ENCODE measurements around the gene CHAT.

CHAT gene

GRCh38 chr10:49627644-49628247 is 13.9 kb downstream of the CHAT start:
- TF ChIP-seq EZH2 (optimal IDR thresholded peaks at IDR 0.05; ENCODE audit: low read depth, low read length) (no peak), EZH2phosphoT487 (IDR thresholded peaks at IDR 0.05; ENCODE audit: low read length) (no peak)
- TF ChIP-seq, protein P1, sequence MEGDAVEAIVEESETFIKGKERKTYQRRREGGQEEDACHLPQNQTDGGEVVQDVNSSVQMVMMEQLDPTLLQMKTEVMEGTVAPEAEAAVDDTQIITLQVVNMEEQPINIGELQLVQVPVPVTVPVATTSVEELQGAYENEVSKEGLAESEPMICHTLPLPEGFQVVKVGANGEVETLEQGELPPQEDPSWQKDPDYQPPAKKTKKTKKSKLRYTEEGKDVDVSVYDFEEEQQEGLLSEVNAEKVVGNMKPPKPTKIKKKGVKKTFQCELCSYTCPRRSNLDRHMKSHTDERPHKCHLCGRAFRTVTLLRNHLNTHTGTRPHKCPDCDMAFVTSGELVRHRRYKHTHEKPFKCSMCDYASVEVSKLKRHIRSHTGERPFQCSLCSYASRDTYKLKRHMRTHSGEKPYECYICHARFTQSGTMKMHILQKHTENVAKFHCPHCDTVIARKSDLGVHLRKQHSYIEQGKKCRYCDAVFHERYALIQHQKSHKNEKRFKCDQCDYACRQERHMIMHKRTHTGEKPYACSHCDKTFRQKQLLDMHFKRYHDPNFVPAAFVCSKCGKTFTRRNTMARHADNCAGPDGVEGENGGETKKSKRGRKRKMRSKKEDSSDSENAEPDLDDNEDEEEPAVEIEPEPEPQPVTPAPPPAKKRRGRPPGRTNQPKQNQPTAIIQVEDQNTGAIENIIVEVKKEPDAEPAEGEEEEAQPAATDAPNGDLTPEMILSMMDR (IDR thresholded peaks at IDR 0.05; ENCODE audit: low read length) = no peak
- Histone ChIP-seq H3K27ac (ENCODE audit: low read length) (no peak overlapping the region), H2AFZ (ENCODE audit: low read length) (no peak overlapping the region), H3K27me3 (replicated peaks; ENCODE audit: insufficient read depth, low read length) (no peaks in the 10 kb centered on the region), H3K36me3 (replicated peaks; ENCODE audit: insufficient read depth, low read length) (no peaks in the 10 kb centered on the region), H3K4me1 (ENCODE audit: low read length) (no peaks in the 10 kb centered on the region), H3K9me2 (replicated peaks; ENCODE audit: insufficient read depth, low read length) (no peaks in the 10 kb centered on the region), H3K4me3 (ENCODE audit: low read length) (no peak overlapping the region), H3K79me2 (ENCODE audit: low read length) (no peaks in the 10 kb centered on the region), H3F3A (ENCODE audit: insufficient read depth, low read length) (no peaks in the 10 kb centered on the region), H3K4me2 (ENCODE audit: low read depth, low read length) (no peak overlapping the region), H4K20me1 (ENCODE audit: insufficient read depth, low read length) (no peaks in the 10 kb centered on the region), H3K9ac (ENCODE audit: low read length) (no peak overlapping the region), H3K9me3 (replicated peaks; ENCODE audit: insufficient read depth, low read length) (no peaks in the 10 kb centered on the region)
- DNase-seq = no peak

DNA sequence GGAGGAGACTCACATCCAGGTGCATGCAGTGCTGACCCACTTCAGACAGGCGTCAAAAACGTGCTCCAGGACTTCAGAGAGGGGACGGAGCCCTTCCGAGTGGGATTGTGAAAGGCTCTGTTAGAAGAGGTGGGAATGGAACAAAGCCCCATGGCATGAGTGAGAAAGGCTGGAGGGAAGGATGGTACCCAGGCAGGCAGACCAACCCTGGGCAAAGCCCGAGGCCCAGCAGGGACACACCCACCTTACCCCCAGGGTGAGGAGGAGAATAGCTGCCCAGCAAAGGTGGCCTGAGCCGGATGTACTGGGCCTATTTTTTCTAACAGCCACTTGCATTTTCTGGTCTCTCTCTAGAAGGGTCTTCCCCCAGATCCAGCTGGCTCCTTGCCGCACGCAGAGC is 14.8 kb downstream of the CHAT start:
- Histone ChIP-seq H3K9me3 (replicated peaks; ENCODE audit: insufficient read depth, low read length) (no peaks in the 10 kb centered on the region), H3K36me3 (replicated peaks; ENCODE audit: insufficient read depth, low read length) (no peaks in the 10 kb centered on the region), H3F3A (ENCODE audit: insufficient read depth, low read length) (no peaks in the 10 kb centered on the region), H3K9ac (ENCODE audit: low read length) (no peak overlapping the region), H3K4me3 (ENCODE audit: low read length) (no peak overlapping the region), H3K79me2 (ENCODE audit: low read length) (no peaks in the 10 kb centered on the region), H2AFZ (ENCODE audit: low read length) (no peak overlapping the region), H4K20me1 (ENCODE audit: insufficient read depth, low read length) (no peaks in the 10 kb centered on the region), H3K27ac (ENCODE audit: low read length) (no peak overlapping the region), H3K4me2 (ENCODE audit: low read depth, low read length) (no peak overlapping the region), H3K4me1 (ENCODE audit: low read length) (no peaks in the 10 kb centered on the region), H3K27me3 (replicated peaks; ENCODE audit: insufficient read depth, low read length) (no peaks in the 10 kb centered on the region), H3K9me2 (replicated peaks; ENCODE audit: insufficient read depth, low read length) (no peaks in the 10 kb centered on the region)
- DNase-seq = no peak
- TF ChIP-seq, protein P1 (IDR thresholded peaks at IDR 0.05; ENCODE audit: low read length) = no peak
- TF ChIP-seq EZH2phosphoT487 (IDR thresholded peaks at IDR 0.05; ENCODE audit: low read length) (no peak), EZH2 (optimal IDR thresholded peaks at IDR 0.05; ENCODE audit: low read depth, low read length) (no peak)

GRCh38 chr10:49629431-49629881 is 15.6 kb downstream of the CHAT start:
- no peak overlapping the region for H3K4me2 ChIP-seq (ENCODE audit: low read depth, low read length)
- H3K9me3 ChIP-seq (replicated peaks; ENCODE audit: insufficient read depth, low read length) = no peaks in the 10 kb centered on the region
- H3K27ac ChIP-seq (ENCODE audit: low read length) = no peak overlapping the region
- no peaks in the 10 kb centered on the region for H3K9me2 ChIP-seq (replicated peaks; ENCODE audit: insufficient read depth, low read length)
- no peak for TF ChIP-seq EZH2 (optimal IDR thresholded peaks at IDR 0.05; ENCODE audit: low read depth, low read length)
- no peaks in the 10 kb centered on the region for H3K27me3 ChIP-seq (replicated peaks; ENCODE audit: insufficient read depth, low read length)
- no peaks in the 10 kb centered on the region for H3K36me3 ChIP-seq (replicated peaks; ENCODE audit: insufficient read depth, low read length)
- no peaks in the 10 kb centered on the region for H3F3A ChIP-seq (ENCODE audit: insufficient read depth, low read length)
- no peaks in the 10 kb centered on the region for H4K20me1 ChIP-seq (ENCODE audit: insufficient read depth, low read length)
- no peak overlapping the region for H3K9ac ChIP-seq (ENCODE audit: low read length)
- H3K4me1 ChIP-seq (ENCODE audit: low read length) = no peaks in the 10 kb centered on the region
- DNase-seq = no peak
- no peak overlapping the region for H2AFZ ChIP-seq (ENCODE audit: low read length)
- no peak overlapping the region for H3K4me3 ChIP-seq (ENCODE audit: low read length)
- no peaks in the 10 kb centered on the region for H3K79me2 ChIP-seq (ENCODE audit: low read length)

DNA sequence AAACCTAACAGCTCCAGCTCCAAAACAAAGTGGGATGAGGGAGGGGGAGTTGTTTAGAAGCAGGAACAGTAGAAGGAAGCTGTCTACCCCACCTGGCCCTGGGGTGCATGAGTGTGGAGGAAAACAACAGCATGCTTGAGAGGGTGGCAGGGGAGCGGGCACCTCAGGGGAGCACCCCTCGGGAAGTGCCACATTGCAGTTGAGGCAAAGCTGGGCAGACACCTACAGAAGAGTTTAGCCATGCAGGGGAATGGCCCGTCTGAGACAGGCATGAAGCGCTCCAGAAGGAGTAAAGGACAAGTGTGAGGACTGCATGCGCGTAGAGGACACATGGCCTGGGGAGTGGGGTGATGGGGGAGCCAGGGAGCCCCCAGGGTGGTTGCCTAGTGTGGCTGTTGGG is 18.1 kb downstream of the CHAT start:
- no peak overlapping the region for H3K4me2 ChIP-seq (ENCODE audit: low read depth, low read length)
- no peak overlapping the region for H3K27ac ChIP-seq (ENCODE audit: low read length)
- no peaks in the 10 kb centered on the region for H4K20me1 ChIP-seq (ENCODE audit: insufficient read depth, low read length)
- H3K4me3 ChIP-seq (ENCODE audit: low read length) = no peak overlapping the region
- no peaks in the 10 kb centered on the region for H3F3A ChIP-seq (ENCODE audit: insufficient read depth, low read length)
- H3K9me2 ChIP-seq (replicated peaks; ENCODE audit: insufficient read depth, low read length) = no peaks in the 10 kb centered on the region
- no peak overlapping the region for H2AFZ ChIP-seq (ENCODE audit: low read length)
- H3K9me3 ChIP-seq (replicated peaks; ENCODE audit: insufficient read depth, low read length) = no peaks in the 10 kb centered on the region
- no peaks in the 10 kb centered on the region for H3K79me2 ChIP-seq (ENCODE audit: low read length)
- H3K27me3 ChIP-seq (replicated peaks; ENCODE audit: insufficient read depth, low read length) = no peaks in the 10 kb centered on the region
- no peak for TF ChIP-seq EZH2 (optimal IDR thresholded peaks at IDR 0.05; ENCODE audit: low read depth, low read length)
- TF ChIP-seq, protein P1 (IDR thresholded peaks at IDR 0.05; ENCODE audit: low read length) = no peak
- no peak for TF ChIP-seq EZH2phosphoT487 (IDR thresholded peaks at IDR 0.05; ENCODE audit: low read length)
- DNase-seq = no peak
- H3K36me3 ChIP-seq (replicated peaks; ENCODE audit: insufficient read depth, low read length) = no peaks in the 10 kb centered on the region
- H3K9ac ChIP-seq (ENCODE audit: low read length) = no peak overlapping the region
- H3K4me1 ChIP-seq (ENCODE audit: low read length) = no peaks in the 10 kb centered on the region
